Naive thymus-derived CD4-positive, alpha-beta T cell (primary cell): ENCODE measurements around the gene ABHD18. TPM values are rescaled to one million over a fixed set of nuclear protein-coding genes. Genes with fewer than 3 reads are reported as not detected.
"Not testable (repeated sequence)": the region's sequence is repeated elsewhere in the genome, so short reads cannot be mapped to it uniquely, and the experiment has no call there.

Source experiments
- ATAC-seq: fragments of 150-1000 bp; cut with Tn5 transposase; 2 replicates; pipeline ENCODE4 v1.10.0; 2021; ENCODE audit warnings: mild to moderate bottlenecking, moderate library complexity
- CTCF ChIA-PET: fragments of 350-600 bp; sonication (Branson Sonifier 250); formaldehyde crosslinking; loops from one replicate; lab custom pipeline; 2021; ENCODE audit warnings: antibody characterized with exemption; lab: Charles Lee
- POLR2A ChIA-PET: fragments of 350-600 bp; sonication (Branson Sonifier 250); formaldehyde crosslinking; loops from one replicate; lab custom pipeline; 2021; ENCODE audit warnings: antibody characterized with exemption, inconsistent platforms; lab: Charles Lee
- DNase-seq, 9 donors: peaks; one replicate each; pipeline versions ENCODE4 v3.0.0 to v3.0.0-alpha.2; 2020 to 2022; ENCODE audit warnings: mixed read lengths in 1 of 9
- H3K27ac ChIP-seq: one replicate; pipeline ENCODE4 v1.7.0; 2013; ENCODE audit warnings: mild to moderate bottlenecking, low read depth, low read length, moderate library complexity
- H3K27me3 ChIP-seq, 2 donors: one replicate each; pipeline ENCODE4 v1.7.0; 2013; ENCODE audit warnings: low read length in 2 of 2, mild to moderate bottlenecking in 2 of 2, moderate library complexity in 2 of 2; ENCODE audit not compliant: control insufficient read depth in 2 of 2, insufficient read depth in 2 of 2
- H3K36me3 ChIP-seq, 3 experiments: 1 replicate in 2 of 3; 2 replicates in 1 of 3; pipeline ENCODE4 v1.7.0; 2013; ENCODE audit warnings: low read length in 3 of 3, mild to moderate bottlenecking in 3 of 3, moderate library complexity in 1 of 3; ENCODE audit not compliant: insufficient read depth in 3 of 3, control insufficient read depth in 2 of 3
- H3K4me1 ChIP-seq, 2 donors: one replicate each; pipeline ENCODE4 v1.7.0; 2013; ENCODE audit warnings: low read length in 2 of 2, mild to moderate bottlenecking in 2 of 2, moderate library complexity in 1 of 2; ENCODE audit not compliant: control insufficient read depth in 2 of 2, insufficient read depth in 2 of 2
- H3K4me3 ChIP-seq: 2 replicates; pipeline ENCODE4 v1.7.0; 2013; ENCODE audit warnings: mild to moderate bottlenecking, low read length
- H3K9me3 ChIP-seq, 3 experiments: 1 replicate in 2 of 3; 2 replicates in 1 of 3; pipeline ENCODE4 v1.7.0; 2013; ENCODE audit warnings: low read length in 3 of 3; ENCODE audit not compliant: control insufficient read depth in 2 of 3
- H3K27ac Mint-ChIP-seq, 9 donors: one replicate each; pipeline ENCODE4 v1.8.0; 2020 to 2022; ENCODE audit warnings: mixed read lengths in 9 of 9, mild to moderate bottlenecking in 8 of 9, moderate library complexity in 5 of 9, inconsistent platforms in 2 of 9
- H3K27me3 Mint-ChIP-seq, 5 donors: one replicate each; pipeline ENCODE4 v1.8.0; 2021 to 2022; ENCODE audit warnings: mixed read lengths in 5 of 5, mild to moderate bottlenecking in 1 of 5
- H3K36me3 Mint-ChIP-seq, 5 donors: one replicate each; pipeline ENCODE4 v1.8.0; 2020 to 2022; ENCODE audit warnings: mixed read lengths in 5 of 5, mild to moderate bottlenecking in 3 of 5, inconsistent platforms in 1 of 5
- H3K4me1 Mint-ChIP-seq, 7 donors: one replicate each; pipeline ENCODE4 v1.8.0; 2020 to 2022; ENCODE audit warnings: mixed read lengths in 7 of 7, mild to moderate bottlenecking in 3 of 7, inconsistent platforms in 1 of 7
- H3K4me3 Mint-ChIP-seq, 10 donors: one replicate each; pipeline ENCODE4 v1.8.0; 2020 to 2022; ENCODE audit warnings: mild to moderate bottlenecking in 10 of 10, mixed read lengths in 10 of 10, moderate library complexity in 6 of 10, inconsistent platforms in 2 of 10
- H3K9me3 Mint-ChIP-seq, 11 donors: one replicate each; pipeline ENCODE4 v1.8.0; 2020 to 2022; ENCODE audit warnings: mixed read lengths in 11 of 11, mild to moderate bottlenecking in 4 of 11, inconsistent platforms in 1 of 11, moderate library complexity in 1 of 11
- intact Hi-C, 2 donors: fragments of 100-400 bp; cut with micrococcal nuclease; formaldehyde crosslinking; loops; one replicate each; pipeline ENCODE4 v1.15.1; 2023
- polyA plus RNA-seq, 2 donors: library from polyadenylated mRNA; unstranded; fragments of 300-500 nt; fragmentation: Illumina TruSeq; gene quantifications; one replicate each; pipeline ENCODE4 v1.2.3, GENCODE V29; 2021
- total RNA-seq, 6 experiments: library from RNA in 5 of 6; stranded (reverse) in 5 of 6; gene quantifications; 1 replicate in 5 of 6; 2 replicates in 1 of 6; pipeline ENCODE4 v1.2.3 and lab custom pipeline; 2021 to 2026

ABHD18 gene
- total and polyA plus RNA-seq, 7 experiments from 2014 or later, result 9.8 to 26.6 (median 22.9) TPM

GRCh38 chr4:128066453-128066820 is 101.2 kb downstream of the ABHD18 start:
- H3K27ac ChIP-seq, CTCF ChIA-PET, H3K27me3 Mint-ChIP-seq, H3K9me3 Mint-ChIP-seq, DNase-seq, H3K4me3 Mint-ChIP-seq, POLR2A ChIA-PET, H3K4me3 ChIP-seq, H3K9me3 ChIP-seq, H3K27me3 ChIP-seq, ATAC-seq, H3K4me1 ChIP-seq, intact Hi-C loops, H3K27ac Mint-ChIP-seq, H3K36me3 ChIP-seq, H3K36me3 Mint-ChIP-seq: not testable (repeated sequence)
- H3K4me1 Mint-ChIP-seq, result peaks cover 0 to 11% (median 10%) of the 10 kb centered on the region in 7 donors

- Histone ChIP-seq H3K36me3 (no peaks in the 10 kb centered on the region), H3K4me3 (no peak overlapping the region), H3K27ac (no peak overlapping the region), H3K4me1 (no peaks in the 10 kb centered on the region), H3K9me3 (no peaks in the 10 kb centered on the region), H3K27me3 (no peaks in the 10 kb centered on the region)
- Mint-ChIP-seq H3K4me3 (no peak overlapping the region), H3K4me1 (peaks cover 0 to 6% (median 4%) of the 10 kb centered on the region in 7 donors), H3K27ac (no peak overlapping the region), H3K9me3 (peaks cover 0 to 1% (median 0%) of the 10 kb centered on the region in 11 donors), H3K27me3 (no peaks in the 10 kb centered on the region), H3K36me3 (no peaks in the 10 kb centered on the region)
- intact Hi-C loops, result no loop called here
- DNase-seq (no peak), ATAC-seq (no peak)
- ChIA-PET CTCF (interaction anchor here (0.7 kb wide), 1 partner anchor 213 kb away, joined by 4 read pairs; no protein-coding TSS in a partner anchor), POLR2A (interaction anchor here (0.6 to 1.7 kb wide), 2 partner anchors 8 to 146 kb away, joined by 3 to 6 read pairs; partner anchors contain the start of gene LARP1B)
Observed at GRCh38 chr4:128068918-128069317, 103.7 kb downstream of the ABHD18 start.

GRCh38 chr4:128076464-128076863 is 111.3 kb downstream of the ABHD18 start:
- Histone ChIP-seq H3K4me3 (no peak overlapping the region), H3K27me3 (no peaks in the 10 kb centered on the region), H3K36me3 (peaks cover 0 to 4% (median 0%) of the 10 kb centered on the region in 3 experiments), H3K9me3 (no peaks in the 10 kb centered on the region), H3K27ac (no peak overlapping the region), H3K4me1 (no peaks in the 10 kb centered on the region)
- intact Hi-C loops, result no loop called here
- ATAC-seq (no peak), DNase-seq (no peak)
- Mint-ChIP-seq H3K36me3 (peaks cover 6 to 20% (median 15%) of the 10 kb centered on the region in 5 donors), H3K9me3 (no peaks in the 10 kb centered on the region), H3K27me3 (no peaks in the 10 kb centered on the region), H3K27ac (peak overlapping the region in 1 of 9 donors; percentile 20), H3K4me1 (no peaks in the 10 kb centered on the region), H3K4me3 (no peak overlapping the region)
- ChIA-PET CTCF (interaction anchor here (0.6 kb wide), 1 partner anchor 11 kb away, joined by 3 read pairs; no protein-coding TSS in a partner anchor), POLR2A (interaction anchor here (1.0 kb wide), 1 partner anchor 109 kb away, joined by 5 read pairs; no protein-coding TSS in a partner anchor)

Other genes starting within 250 kb of the ABHD18 start
- gene SLC25A31, start 235.0 kb upstream of the ABHD18 start, total RNA-seq, result not detected
- not detected for gene SLC25A31, start 235.0 kb upstream of the ABHD18 start, polyA plus RNA-seq
- 1 to 10 TPM in 1 of 5 experiments, not detected in 4; 1.1 TPM for gene HSPA4L, start 183.1 kb upstream of the ABHD18 start, total RNA-seq
- gene HSPA4L, start 183.1 kb upstream of the ABHD18 start, polyA plus RNA-seq, result not detected
- 10 to 100 TPM in 1 of 5 experiments, 1 to 10 TPM in 4; 3.4 to 34.7 (median 3.9) TPM for gene PLK4, start 84.5 kb upstream of the ABHD18 start, total RNA-seq
- 1 to 10 TPM; 1.3 to 1.9 TPM for gene PLK4, start 84.5 kb upstream of the ABHD18 start, polyA plus RNA-seq
- gene MFSD8, start 233 bp upstream of the ABHD18 start, total RNA-seq, result 10 to 100 TPM; 20.3 to 54.5 (median 23.0) TPM
- 1 to 10 TPM; 6.8 to 7.9 TPM for gene MFSD8, start 233 bp upstream of the ABHD18 start, polyA plus RNA-seq
- gene LARP1B, start 95.9 kb downstream of the ABHD18 start, total RNA-seq, result 10 to 100 TPM in 4 of 5 experiments, 1 to 10 TPM in 1; 9.5 to 18.2 (median 13.7) TPM
- gene LARP1B, start 95.9 kb downstream of the ABHD18 start, polyA plus RNA-seq, result 1 to 10 TPM; 3.9 TPM